Measurements from ENCODE around the gene RHEB. TPM values are rescaled to one million over a fixed set of nuclear protein-coding genes. Genes with fewer than 3 reads are reported as not detected.

Gene RHEB
- total RNA-seq, 1 donor from 2014 or later = 225 TPM

- H3K9me3 ChIP-seq (ENCODE audit: low read depth) = no peaks in the 10 kb centered on the region
- peaks cover 22% of the 10 kb centered on the region for H3K4me1 ChIP-seq
- H3K9ac ChIP-seq = no peak overlapping the region
- Mint-ChIP-seq H3K27me3 (ENCODE audit: insufficient read depth, low read depth) (peaks cover 7% of the 10 kb centered on the region), H3K27ac (no peak overlapping the region), H3K4me1 (peaks cover 53% of the 10 kb centered on the region), H3K9me3 (peaks cover 4% of the 10 kb centered on the region), H3K36me3 (peaks cover 28% of the 10 kb centered on the region), H3K4me3 (no peak overlapping the region)
- peaks cover 43% of the 10 kb centered on the region for H3K79me2 ChIP-seq (ENCODE audit: low read depth)
- TF ChIP-seq EZH2phosphoT487 (IDR thresholded peaks at IDR 0.05) = no peak
- no peak for TF ChIP-seq EZH2 (IDR thresholded peaks at IDR 0.05)
- TF ChIP-seq CTCF (IDR thresholded peaks at IDR 0.05) = no peak
- H2AFZ ChIP-seq (replicated peaks) = no peak overlapping the region
- H3K27me3 ChIP-seq = no peaks in the 10 kb centered on the region
- H3F3A ChIP-seq (ENCODE audit: low read depth) = peaks cover 16% of the 10 kb centered on the region
- peaks cover 6% of the 10 kb centered on the region for H3K36me3 ChIP-seq
- H3K27ac ChIP-seq = no peak overlapping the region
- no peak overlapping the region for H3K4me3 ChIP-seq
- no peak overlapping the region for H3K4me2 ChIP-seq
- DNase-seq (ENCODE audit: low spot score) = no peak
- H4K20me1 ChIP-seq (ENCODE audit: low read depth) = peaks cover 30% of the 10 kb centered on the region
Measured at GRCh38 chr7:151472644-151473380, 46.9 kb downstream of the RHEB start.

- Histone ChIP-seq H3K27ac (peak overlapping the region; percentile 68), H3K4me1 (peaks cover 22% of the 10 kb centered on the region), H3F3A (ENCODE audit: low read depth) (peaks cover 16% of the 10 kb centered on the region), H3K9me3 (ENCODE audit: low read depth) (no peaks in the 10 kb centered on the region), H3K4me3 (peak overlapping the region; percentile 9), H3K27me3 (no peaks in the 10 kb centered on the region), H3K9ac (no peak overlapping the region), H3K79me2 (ENCODE audit: low read depth) (peaks cover 37% of the 10 kb centered on the region), H3K36me3 (peaks cover 6% of the 10 kb centered on the region), H3K4me2 (peak overlapping the region; percentile 66), H2AFZ (replicated peaks) (no peak overlapping the region), H4K20me1 (ENCODE audit: low read depth) (peaks cover 27% of the 10 kb centered on the region)
- no peak overlapping the region for H3K4me3 Mint-ChIP-seq
- no peak for TF ChIP-seq EZH2 (IDR thresholded peaks at IDR 0.05)
- TF ChIP-seq CTCF (IDR thresholded peaks at IDR 0.05) = no peak
- TF ChIP-seq EZH2phosphoT487 (IDR thresholded peaks at IDR 0.05) = no peak
- H3K9me3 Mint-ChIP-seq = peaks cover 4% of the 10 kb centered on the region
- peaks cover 54% of the 10 kb centered on the region for H3K4me1 Mint-ChIP-seq
- H3K36me3 Mint-ChIP-seq = peaks cover 43% of the 10 kb centered on the region
- peak; percentile 84 for DNase-seq (ENCODE audit: low spot score)
- H3K27ac Mint-ChIP-seq = peak overlapping the region; percentile 18
- peaks cover 8% of the 10 kb centered on the region for H3K27me3 Mint-ChIP-seq (ENCODE audit: insufficient read depth, low read depth)
Measured at GRCh38 chr7:151470711-151471110, 49.0 kb downstream of the RHEB start.

GRCh38 chr7:151469281-151469680 is 50.4 kb downstream of the RHEB start:
- peaks cover 6% of the 10 kb centered on the region for H3K9me3 Mint-ChIP-seq
- Histone ChIP-seq H4K20me1 (ENCODE audit: low read depth) (peaks cover 27% of the 10 kb centered on the region), H3K36me3 (peaks cover 6% of the 10 kb centered on the region), H3K4me2 (no peak overlapping the region), H3K4me1 (peaks cover 22% of the 10 kb centered on the region), H3K27ac (no peak overlapping the region), H3K79me2 (ENCODE audit: low read depth) (peaks cover 26% of the 10 kb centered on the region), H3K27me3 (no peaks in the 10 kb centered on the region), H3K4me3 (no peak overlapping the region), H3K9ac (no peak overlapping the region), H2AFZ (replicated peaks) (no peak overlapping the region), H3F3A (ENCODE audit: low read depth) (peaks cover 16% of the 10 kb centered on the region), H3K9me3 (ENCODE audit: low read depth) (no peaks in the 10 kb centered on the region)
- no peak for DNase-seq (ENCODE audit: low spot score)
- no peak for TF ChIP-seq EZH2phosphoT487 (IDR thresholded peaks at IDR 0.05)
- no peak for TF ChIP-seq CTCF (IDR thresholded peaks at IDR 0.05)
- no peak for TF ChIP-seq EZH2 (IDR thresholded peaks at IDR 0.05)
- H3K36me3 Mint-ChIP-seq = peaks cover 56% of the 10 kb centered on the region
- no peak overlapping the region for H3K27ac Mint-ChIP-seq
- H3K27me3 Mint-ChIP-seq (ENCODE audit: insufficient read depth, low read depth) = peaks cover 11% of the 10 kb centered on the region
- no peak overlapping the region for H3K4me3 Mint-ChIP-seq
- H3K4me1 Mint-ChIP-seq = peaks cover 54% of the 10 kb centered on the region
